Measurements from ENCODE around the gene PLEKHO2.

DNA sequence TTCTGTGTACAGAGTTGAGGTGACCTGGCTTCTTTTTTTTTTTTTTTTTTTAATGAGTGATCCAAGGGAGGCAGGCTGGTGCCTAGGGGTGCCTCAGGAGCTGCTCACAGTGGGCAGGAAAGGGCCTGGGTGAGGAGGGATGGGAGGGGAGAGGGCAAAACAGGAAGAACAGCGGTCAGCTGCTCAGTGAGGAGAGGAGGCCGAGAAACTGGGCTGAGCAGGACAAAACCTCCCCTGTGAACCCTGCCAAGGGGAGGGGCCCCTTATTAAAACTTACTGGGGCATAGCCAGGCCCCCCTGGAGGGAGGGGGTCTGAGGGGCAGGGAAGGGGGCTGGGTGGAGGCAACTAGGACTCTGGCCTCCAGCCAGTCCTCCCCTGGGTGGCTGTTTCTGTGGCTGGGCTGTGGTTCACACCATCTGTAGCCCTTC is 3.5 kb downstream of the PLEKHO2 start:
- TF ChIP-seq POLR2A (IDR thresholded peaks at IDR 0.05; ENCODE audit: low read depth, low read length) (no peak), ZNF384 (IDR thresholded peaks at IDR 0.05; ENCODE audit: borderline replicate concordance, low read depth, low read length) (peak; percentile 68; the same call in 1 of the 2 replicates), FOXM1 (IDR thresholded peaks at IDR 0.05; ENCODE audit: low read depth, low read length) (no peak), SUPT20H (IDR thresholded peaks at IDR 0.05; ENCODE audit: borderline replicate concordance, control insufficient read depth, low read depth, low read length) (no peak)
- TF ChIP-seq, protein P1, sequence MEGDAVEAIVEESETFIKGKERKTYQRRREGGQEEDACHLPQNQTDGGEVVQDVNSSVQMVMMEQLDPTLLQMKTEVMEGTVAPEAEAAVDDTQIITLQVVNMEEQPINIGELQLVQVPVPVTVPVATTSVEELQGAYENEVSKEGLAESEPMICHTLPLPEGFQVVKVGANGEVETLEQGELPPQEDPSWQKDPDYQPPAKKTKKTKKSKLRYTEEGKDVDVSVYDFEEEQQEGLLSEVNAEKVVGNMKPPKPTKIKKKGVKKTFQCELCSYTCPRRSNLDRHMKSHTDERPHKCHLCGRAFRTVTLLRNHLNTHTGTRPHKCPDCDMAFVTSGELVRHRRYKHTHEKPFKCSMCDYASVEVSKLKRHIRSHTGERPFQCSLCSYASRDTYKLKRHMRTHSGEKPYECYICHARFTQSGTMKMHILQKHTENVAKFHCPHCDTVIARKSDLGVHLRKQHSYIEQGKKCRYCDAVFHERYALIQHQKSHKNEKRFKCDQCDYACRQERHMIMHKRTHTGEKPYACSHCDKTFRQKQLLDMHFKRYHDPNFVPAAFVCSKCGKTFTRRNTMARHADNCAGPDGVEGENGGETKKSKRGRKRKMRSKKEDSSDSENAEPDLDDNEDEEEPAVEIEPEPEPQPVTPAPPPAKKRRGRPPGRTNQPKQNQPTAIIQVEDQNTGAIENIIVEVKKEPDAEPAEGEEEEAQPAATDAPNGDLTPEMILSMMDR (IDR thresholded peaks at IDR 0.05 in 2 of 3, conservative IDR thresholded peaks at IDR 0.05 in 1 of 3; ENCODE audit: control insufficient read depth in 2 of 3, extremely low read depth in 1 of 3, insufficient read depth in 1 of 3, low read depth in 3 of 3, low read length in 3 of 3): no peak
